Liver (tissue), 9 donors: ENCODE results near the gene STK35. TPM values are rescaled to one million over a fixed set of nuclear protein-coding genes. Genes with fewer than 3 reads are reported as not detected.

Experiments
- DNase-seq: peaks from one replicate; pipeline ENCODE4 v3.0.0-alpha.2; 2017; ENCODE audit warnings: low spot score
- H3K27ac ChIP-seq, 2 donors: one replicate each; pipeline ENCODE4 v1.7.0; 2013; ENCODE audit warnings: inconsistent platforms in 2 of 2, low read length in 2 of 2, control low read depth in 1 of 2, low read depth in 1 of 2, mild to moderate bottlenecking in 1 of 2
- H3K27me3 ChIP-seq, 4 donors: one replicate each; pipeline versions ENCODE4 v1.6.1 to v1.7.0; 2013; ENCODE audit warnings: low read length in 3 of 4, inconsistent platforms in 1 of 4, mild to moderate bottlenecking in 1 of 4, moderate library complexity in 1 of 4; ENCODE audit not compliant: control insufficient read depth in 4 of 4, insufficient read depth in 4 of 4
- H3K36me3 ChIP-seq, 4 donors: one replicate each; pipeline versions ENCODE4 v1.6.1 to v1.7.0; 2013; ENCODE audit warnings: low read length in 3 of 4, mild to moderate bottlenecking in 3 of 4, low read depth in 1 of 4, moderate library complexity in 1 of 4; ENCODE audit not compliant: control insufficient read depth in 4 of 4, insufficient read depth in 3 of 4
- H3K4me1 ChIP-seq, 4 donors: one replicate each; pipeline versions ENCODE4 v1.6.1 to v1.7.0; 2013; ENCODE audit warnings: low read length in 3 of 4, mild to moderate bottlenecking in 3 of 4, moderate library complexity in 1 of 4; ENCODE audit not compliant: control insufficient read depth in 4 of 4, insufficient read depth in 4 of 4
- H3K4me3 ChIP-seq, 3 donors: one replicate each; pipeline versions ENCODE4 v1.6.1 to v1.7.0; 2013; ENCODE audit warnings: low read length in 3 of 3, control low read depth in 1 of 3, low read depth in 1 of 3, mild to moderate bottlenecking in 1 of 3
- H3K9ac ChIP-seq, 2 donors: one replicate each; pipeline ENCODE4 v1.7.0; 2013; ENCODE audit warnings: low read length in 2 of 2, mild to moderate bottlenecking in 2 of 2, moderate library complexity in 2 of 2, control low read depth in 1 of 2, low read depth in 1 of 2
- H3K9me3 ChIP-seq, 4 donors: one replicate each; pipeline versions ENCODE4 v1.6.1 to v1.7.0; 2013; ENCODE audit warnings: low read length in 3 of 4; ENCODE audit not compliant: control insufficient read depth in 4 of 4
- EGR1 ChIP-seq, 2 donors: IDR thresholded peaks; 2 replicates each; pipeline ENCODE4 v1.6.1; 2016 to 2018; ENCODE audit warnings: antibody characterized with exemption in 2 of 2, low read depth in 2 of 2
- FOXA1 ChIP-seq: IDR thresholded peaks from 2 replicates; pipeline ENCODE4 v1.6.1; 2016; ENCODE audit warnings: antibody characterized with exemption
- FOXA2 ChIP-seq: IDR thresholded peaks from 2 replicates; pipeline ENCODE4 v1.6.1; 2016; ENCODE audit warnings: antibody characterized with exemption
- GABPA ChIP-seq, 2 donors: IDR thresholded peaks in 1 of 2; conservative IDR thresholded peaks in 1 of 2; 2 replicates each; pipeline ENCODE4 v1.6.1; 2016; ENCODE audit warnings: antibody characterized with exemption in 2 of 2, mild to moderate bottlenecking in 1 of 2, moderate library complexity in 1 of 2
- HNF4A ChIP-seq, 2 donors: conservative IDR thresholded peaks; 2 replicates each; pipeline ENCODE4 v1.6.1; 2016; ENCODE audit warnings: antibody characterized with exemption in 2 of 2, mild to moderate bottlenecking in 2 of 2
- HNF4G ChIP-seq: IDR thresholded peaks from 2 replicates; pipeline ENCODE4 v1.6.1; 2016; ENCODE audit warnings: antibody characterized with exemption
- JUND ChIP-seq, 2 donors: IDR thresholded peaks; 2 replicates each; pipeline ENCODE4 v1.6.1; 2016; ENCODE audit warnings: antibody characterized with exemption in 2 of 2
- MAX ChIP-seq: IDR thresholded peaks from 2 replicates; pipeline ENCODE4 v1.6.1; 2016; ENCODE audit warnings: antibody characterized with exemption
- NR2F2 ChIP-seq: IDR thresholded peaks from 2 replicates; pipeline ENCODE4 v1.6.1; 2016; ENCODE audit warnings: antibody characterized with exemption
- RAD21 ChIP-seq, 2 donors: IDR thresholded peaks; 2 replicates each; pipeline ENCODE4 v1.6.1; 2016; ENCODE audit warnings: antibody characterized with exemption in 2 of 2, mild to moderate bottlenecking in 2 of 2
- REST ChIP-seq: IDR thresholded peaks from 2 replicates; pipeline ENCODE4 v1.6.1; 2016; ENCODE audit warnings: antibody characterized with exemption, mild to moderate bottlenecking
- RXRA ChIP-seq, 2 donors: IDR thresholded peaks; 2 replicates each; pipeline ENCODE4 v1.6.1; 2017 to 2018; ENCODE audit warnings: antibody characterized with exemption in 2 of 2, mild to moderate bottlenecking in 1 of 2
- SP1 ChIP-seq: IDR thresholded peaks from 2 replicates; pipeline ENCODE4 v1.6.1; 2018; ENCODE audit warnings: antibody characterized with exemption, mild to moderate bottlenecking
- TAF1 ChIP-seq: conservative IDR thresholded peaks from 2 replicates; pipeline ENCODE4 v1.6.1; 2016; ENCODE audit warnings: antibody characterized with exemption, mild to moderate bottlenecking
- YY1 ChIP-seq: IDR thresholded peaks from 2 replicates; pipeline ENCODE4 v1.6.1; 2016; ENCODE audit warnings: antibody characterized with exemption, mild to moderate bottlenecking
- WGBS: extraction: QIAGEN DNeasy Blood & Tissue Kit; methylation state at CpG from one replicate; pipeline ENCODE4 v1.1.7; 2013; 5-methylcytosine and 5-hydroxymethylcytosine counted together
- polyA plus RNA-seq, 2 donors: library from polyadenylated mRNA; stranded (reverse) in 1 of 2; unstranded in 1 of 2; fragments of 200-250 nt in 1 of 2; fragments of >200 nt in 1 of 2; fragmentation: Nextera tagmentation in 1 of 2; extraction: Ambion mirVana in 1 of 2; gene quantifications; one replicate each; pipeline versions ENCODE4 v1.2.1 to v1.2.3, GENCODE V29; 2013 to 2015
- total RNA-seq, 2 donors: library from RNA; depleted of rRNA; stranded (reverse); fragments of >200 nt; gene quantifications; one replicate each; pipeline ENCODE4 v1.2.3, GENCODE V29; 2014
- TF ChIP-seq, protein P1 (sequence below): IDR thresholded peaks from 2 replicates; pipeline ENCODE4 v1.6.1; 2016; ENCODE audit warnings: antibody characterized with exemption
- TF ChIP-seq, protein P2 (sequence below): fragments of 150-350 bp; IDR thresholded peaks from 2 replicates; pipeline ENCODE4 v1.5.1; 2017; ENCODE audit warnings: improper control_type of control experiment, low read depth, low read length; ENCODE audit not compliant: missing input control
- TF ChIP-seq, protein P3 (sequence below): IDR thresholded peaks from 2 replicates; pipeline ENCODE4 v1.6.1; 2016; ENCODE audit warnings: antibody characterized with exemption
- donor health status: healthy.
- donor health status: healthy.
- donor health status: healthy.
- donor health status: healthy.
- donor health status: healthy.

Gene STK35
- total and polyA plus RNA-seq, 4 donors, result 2.5 to 18.5 (median 9.9) TPM

- TF ChIP-seq JUND (IDR thresholded peaks at IDR 0.05) (no peak), RAD21 (IDR thresholded peaks at IDR 0.05) (no peak), REST (no peak), SP1 (no peak), FOXA1 (no peak), NR2F2 (no peak), YY1 (no peak), TAF1 (no peak)
- TF ChIP-seq, protein P1, sequence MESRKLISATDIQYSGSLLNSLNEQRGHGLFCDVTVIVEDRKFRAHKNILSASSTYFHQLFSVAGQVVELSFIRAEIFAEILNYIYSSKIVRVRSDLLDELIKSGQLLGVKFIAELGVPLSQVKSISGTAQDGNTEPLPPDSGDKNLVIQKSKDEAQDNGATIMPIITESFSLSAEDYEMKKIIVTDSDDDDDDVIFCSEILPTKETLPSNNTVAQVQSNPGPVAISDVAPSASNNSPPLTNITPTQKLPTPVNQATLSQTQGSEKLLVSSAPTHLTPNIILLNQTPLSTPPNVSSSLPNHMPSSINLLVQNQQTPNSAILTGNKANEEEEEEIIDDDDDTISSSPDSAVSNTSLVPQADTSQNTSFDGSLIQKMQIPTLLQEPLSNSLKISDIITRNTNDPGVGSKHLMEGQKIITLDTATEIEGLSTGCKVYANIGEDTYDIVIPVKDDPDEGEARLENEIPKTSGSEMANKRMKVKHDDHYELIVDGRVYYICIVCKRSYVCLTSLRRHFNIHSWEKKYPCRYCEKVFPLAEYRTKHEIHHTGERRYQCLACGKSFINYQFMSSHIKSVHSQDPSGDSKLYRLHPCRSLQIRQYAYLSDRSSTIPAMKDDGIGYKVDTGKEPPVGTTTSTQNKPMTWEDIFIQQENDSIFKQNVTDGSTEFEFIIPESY, result no peak
- TF ChIP-seq, protein P2, sequence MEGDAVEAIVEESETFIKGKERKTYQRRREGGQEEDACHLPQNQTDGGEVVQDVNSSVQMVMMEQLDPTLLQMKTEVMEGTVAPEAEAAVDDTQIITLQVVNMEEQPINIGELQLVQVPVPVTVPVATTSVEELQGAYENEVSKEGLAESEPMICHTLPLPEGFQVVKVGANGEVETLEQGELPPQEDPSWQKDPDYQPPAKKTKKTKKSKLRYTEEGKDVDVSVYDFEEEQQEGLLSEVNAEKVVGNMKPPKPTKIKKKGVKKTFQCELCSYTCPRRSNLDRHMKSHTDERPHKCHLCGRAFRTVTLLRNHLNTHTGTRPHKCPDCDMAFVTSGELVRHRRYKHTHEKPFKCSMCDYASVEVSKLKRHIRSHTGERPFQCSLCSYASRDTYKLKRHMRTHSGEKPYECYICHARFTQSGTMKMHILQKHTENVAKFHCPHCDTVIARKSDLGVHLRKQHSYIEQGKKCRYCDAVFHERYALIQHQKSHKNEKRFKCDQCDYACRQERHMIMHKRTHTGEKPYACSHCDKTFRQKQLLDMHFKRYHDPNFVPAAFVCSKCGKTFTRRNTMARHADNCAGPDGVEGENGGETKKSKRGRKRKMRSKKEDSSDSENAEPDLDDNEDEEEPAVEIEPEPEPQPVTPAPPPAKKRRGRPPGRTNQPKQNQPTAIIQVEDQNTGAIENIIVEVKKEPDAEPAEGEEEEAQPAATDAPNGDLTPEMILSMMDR, result no peak
- DNase-seq, result no peak
- Histone ChIP-seq H3K27ac (no peak overlapping the region), H3K4me1 (no peaks in the 10 kb centered on the region), H3K27me3 (no peaks in the 10 kb centered on the region), H3K9me3 (peaks cover 0 to 3% (median 2%) of the 10 kb centered on the region in 4 donors), H3K4me3 (no peak overlapping the region), H3K9ac (no peak overlapping the region), H3K36me3 (no peaks in the 10 kb centered on the region)
- 88% methylated on average over 2 of the region's 2 CpGs for WGBS
These were observed 42.2 kb upstream of the STK35 start for GRCh38 chr20:2059411-2059810.

GRCh38 chr20:2065099-2065498 lies 36.5 kb upstream of the STK35 start:
- Histone ChIP-seq H3K9ac (no peak overlapping the region), H3K4me3 (no peak overlapping the region), H3K27ac (no peak overlapping the region), H3K36me3 (no peaks in the 10 kb centered on the region), H3K4me1 (no peaks in the 10 kb centered on the region), H3K9me3 (no peaks in the 10 kb centered on the region), H3K27me3 (no peaks in the 10 kb centered on the region)
- DNase-seq, result no peak
- WGBS, result 73% methylated on average over 3 of the region's 3 CpGs
- no peak for TF ChIP-seq TAF1
- no peak for TF ChIP-seq JUND (IDR thresholded peaks at IDR 0.05)
- TF ChIP-seq, protein P3, sequence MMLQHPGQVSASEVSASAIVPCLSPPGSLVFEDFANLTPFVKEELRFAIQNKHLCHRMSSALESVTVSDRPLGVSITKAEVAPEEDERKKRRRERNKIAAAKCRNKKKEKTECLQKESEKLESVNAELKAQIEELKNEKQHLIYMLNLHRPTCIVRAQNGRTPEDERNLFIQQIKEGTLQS, result no peak
- TF ChIP-seq RAD21 (IDR thresholded peaks at IDR 0.05), result no peak
- no peak for TF ChIP-seq EGR1 (IDR thresholded peaks at IDR 0.05; ENCODE audit: low read depth in 2 of 2)
- TF ChIP-seq RXRA (IDR thresholded peaks at IDR 0.05), result no peak
- no peak for TF ChIP-seq HNF4A (conservative IDR thresholded peaks at IDR 0.05)
- TF ChIP-seq, protein P2, result no peak
- TF ChIP-seq NR2F2, result no peak
- no peak for TF ChIP-seq FOXA1
- no peak for TF ChIP-seq FOXA2
- no peak for TF ChIP-seq YY1
- TF ChIP-seq GABPA (IDR thresholded peaks at IDR 0.05 in 1 of 2, conservative IDR thresholded peaks at IDR 0.05 in 1 of 2), result no peak
- no peak for TF ChIP-seq HNF4G
- TF ChIP-seq MAX, result no peak
- no peak for TF ChIP-seq REST
